Stimulated activated CD4-positive, alpha-beta T cell treated with anti-CD3 and anti-CD28 coated beads, Interleukin-4, amount 100 ng/mL, for 48 hours (primary cell): ENCODE results near the gene REPIN1.

ENCODE experiments used
- DNase-seq, 2 donors: peaks; one replicate each; pipeline ENCODE4 v3.0.0-alpha.2; 2020; ENCODE audit warnings: low read depth in 2 of 2

REPIN1 gene

GRCh38 chr7:150368096-150368883 lies at the start of gene REPIN1:
Gene REPIN1 (plus strand): TSS chr7:150368822. CDS start chr7:150369712, 890 bp downstream.
- peak; percentile 74 to 82 for DNase-seq

DNA sequence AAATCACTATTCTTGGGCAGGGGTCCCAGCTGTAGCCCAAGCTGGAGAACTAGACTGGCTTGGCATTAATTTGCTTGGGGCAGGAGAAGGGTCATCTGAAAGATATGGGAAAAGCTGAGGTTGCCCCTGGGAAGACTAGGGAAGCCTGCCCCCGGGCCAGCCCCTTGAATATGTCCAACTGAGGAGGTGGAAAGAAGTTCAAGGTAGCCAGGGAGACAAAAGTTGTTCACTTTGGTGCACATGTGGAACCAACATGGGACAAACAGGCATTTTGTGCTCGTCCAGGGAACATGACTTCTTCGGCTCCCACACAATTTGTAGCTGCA lies 46.9 kb upstream of the REPIN1 start:
- DNase-seq, result no peak

GRCh38 chr7:150322114-150322832 lies 46.3 kb upstream of the REPIN1 start:
- DNase-seq, result peak; percentile 49 to 64

GRCh38 chr7:150322833-150323681 lies 45.6 kb upstream of the REPIN1 start, which contains the start of the genes ACTR3C and LRRC61:
Gene ACTR3C (minus strand): TSS chr7:150323545. CDS start chr7:150295296, 28,249 bp downstream.
Gene LRRC61 (plus strand): TSS chr7:150323355. CDS start chr7:150336862, 13,507 bp downstream.
- DNase-seq, result peak; percentile 53 to 55

DNA sequence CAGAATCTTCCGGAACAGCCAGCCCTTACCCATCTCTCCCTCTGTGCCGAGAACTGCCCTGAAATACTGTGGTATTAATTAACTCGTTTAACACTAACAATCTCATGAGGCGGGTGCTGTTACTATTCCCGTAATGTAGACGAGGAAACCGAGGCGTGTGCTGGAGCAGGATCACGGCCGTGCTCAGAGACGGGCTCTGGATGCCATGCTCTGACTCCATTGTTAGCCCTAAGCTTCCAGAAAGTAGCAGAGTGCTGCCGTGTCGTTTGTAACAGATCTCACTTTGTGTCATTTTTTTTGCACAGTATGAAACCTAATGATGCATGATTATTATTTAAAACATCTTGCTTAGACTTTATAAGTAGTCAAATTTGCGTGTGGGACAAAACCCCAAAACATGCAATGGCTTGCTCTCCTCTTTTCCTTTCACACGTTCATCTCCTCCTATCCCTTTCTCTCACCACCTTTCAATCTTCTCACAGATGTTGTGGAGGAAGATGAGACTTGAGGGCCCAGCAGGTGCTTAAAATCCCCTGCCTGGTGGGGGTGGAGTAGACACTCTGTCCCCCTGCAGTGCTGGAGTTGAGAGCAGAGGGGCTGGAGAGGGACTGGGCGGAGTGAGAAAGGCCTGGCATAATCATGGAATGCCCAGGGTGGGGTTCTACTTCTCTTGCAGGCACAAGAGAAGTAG lies 44.8 kb upstream of the REPIN1 start:
- DNase-seq, result no peak

GRCh38 chr7:150324373-150324961 lies 44.2 kb upstream of the REPIN1 start:
- DNase-seq, result no peak

DNA sequence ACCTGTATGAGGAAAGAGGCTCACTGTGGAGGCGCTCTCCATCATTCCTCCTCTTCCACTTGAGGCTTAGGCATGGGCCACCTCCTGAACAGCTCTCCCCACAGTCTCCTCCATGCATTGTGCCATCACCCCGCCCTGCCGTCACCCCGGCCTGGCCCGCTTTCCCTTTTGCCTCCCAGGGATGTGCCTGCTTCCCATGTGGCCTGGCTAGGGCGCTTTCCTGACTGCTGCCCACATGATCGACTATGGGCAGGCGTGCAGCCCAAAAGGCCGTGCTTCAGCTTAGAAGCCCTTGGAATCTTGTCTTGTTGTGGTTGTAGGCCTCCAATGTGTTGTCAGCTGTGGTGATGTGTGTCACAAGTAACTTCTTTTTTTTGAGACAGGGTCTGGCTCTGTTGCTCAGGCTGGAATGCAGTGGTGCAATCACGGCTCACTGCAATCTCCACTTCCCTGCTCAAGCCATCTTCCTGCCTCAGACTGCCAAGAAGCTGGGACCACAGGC lies 43.5 kb upstream of the REPIN1 start:
- DNase-seq, result no peak

DNA sequence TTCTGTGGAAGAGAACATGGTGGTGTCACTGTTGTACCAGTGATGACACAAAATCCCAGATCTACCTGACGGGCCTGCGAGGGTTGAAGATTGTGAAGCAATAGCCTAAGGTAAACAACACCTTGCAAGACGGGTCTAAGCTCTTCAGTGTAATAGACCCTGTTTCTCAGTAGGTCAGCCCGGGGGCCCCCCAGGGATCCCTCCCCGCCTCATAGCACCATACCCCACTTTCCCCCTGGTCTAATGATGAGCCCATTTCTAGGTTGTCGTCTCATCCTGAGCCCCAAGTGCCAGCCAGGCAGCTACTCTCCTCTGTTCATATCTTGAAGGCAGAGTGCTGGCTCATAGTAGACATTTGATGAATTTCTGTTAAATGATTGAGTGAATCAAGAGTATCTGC lies 42.7 kb upstream of the REPIN1 start:
- DNase-seq, result no peak

DNA sequence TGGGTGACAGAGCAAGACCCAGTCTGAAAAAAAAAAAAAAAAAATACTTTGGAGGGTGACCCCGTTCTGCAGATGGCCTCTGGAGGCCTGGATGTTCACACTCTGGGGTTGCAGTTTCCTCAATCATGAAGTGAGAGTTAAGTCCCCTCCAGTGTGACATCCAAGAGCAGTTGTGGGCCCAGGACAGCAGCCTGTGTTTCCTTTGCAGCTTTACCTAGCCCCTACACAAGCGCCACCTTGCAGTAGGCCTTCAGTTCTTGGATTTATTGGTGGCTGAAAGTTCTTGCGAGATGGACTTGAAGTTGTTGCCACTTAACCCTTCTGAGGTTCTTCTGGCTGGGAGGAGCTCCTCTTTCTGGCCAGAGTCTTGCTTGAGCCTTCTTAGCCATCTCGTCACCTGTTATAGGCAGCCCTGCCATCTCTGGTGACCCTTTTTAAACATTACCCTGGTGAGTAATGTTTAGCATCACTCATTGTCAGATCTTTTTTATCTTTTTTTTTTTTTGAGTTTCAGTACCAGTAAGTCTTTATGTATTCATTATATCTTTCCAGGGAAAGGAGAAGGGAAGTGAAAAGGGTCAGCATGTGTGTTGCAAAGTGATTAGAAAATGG lies 41.9 kb upstream of the REPIN1 start:
- no peak for DNase-seq

- DNase-seq, result no peak
These were observed 41.3 kb upstream of the REPIN1 start for GRCh38 chr7:150327308-150327707.

GRCh38 chr7:150329331-150330120 lies 39.1 kb upstream of the REPIN1 start:
- no peak for DNase-seq

DNA sequence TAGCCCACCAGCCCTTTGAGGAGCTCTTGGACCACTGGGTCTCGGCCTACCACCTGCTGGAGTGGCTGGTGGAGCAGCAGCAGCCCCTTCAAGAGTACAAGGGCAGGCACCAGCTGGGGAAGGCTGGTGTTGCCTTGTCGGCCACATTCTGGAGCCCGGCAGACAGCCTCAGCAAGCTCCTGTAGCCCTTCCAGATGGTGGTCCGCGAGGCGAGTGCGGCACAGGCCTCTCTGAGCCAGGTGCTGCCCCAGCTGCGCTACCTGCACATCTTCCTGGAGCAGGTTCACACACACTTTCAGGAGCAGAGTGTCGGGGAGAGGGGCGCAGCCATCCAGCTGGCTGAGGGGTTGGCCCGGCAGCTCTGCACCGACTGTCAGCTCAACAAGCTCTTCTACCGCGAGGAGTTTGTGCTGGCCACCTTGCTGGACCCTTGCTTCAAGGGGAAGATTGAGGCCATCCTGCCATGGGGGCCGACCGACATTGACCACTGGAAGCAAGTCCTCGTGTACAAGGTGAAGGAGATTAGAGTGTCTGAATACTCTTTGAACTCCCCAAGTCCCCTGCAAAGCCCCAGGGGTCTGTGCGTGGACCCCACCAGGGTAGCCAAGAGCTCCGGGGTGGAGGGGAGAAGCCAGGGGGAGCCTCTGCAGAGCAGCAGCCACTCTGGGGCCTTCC lies 38.3 kb upstream of the REPIN1 start:
- no peak for DNase-seq

DNA sequence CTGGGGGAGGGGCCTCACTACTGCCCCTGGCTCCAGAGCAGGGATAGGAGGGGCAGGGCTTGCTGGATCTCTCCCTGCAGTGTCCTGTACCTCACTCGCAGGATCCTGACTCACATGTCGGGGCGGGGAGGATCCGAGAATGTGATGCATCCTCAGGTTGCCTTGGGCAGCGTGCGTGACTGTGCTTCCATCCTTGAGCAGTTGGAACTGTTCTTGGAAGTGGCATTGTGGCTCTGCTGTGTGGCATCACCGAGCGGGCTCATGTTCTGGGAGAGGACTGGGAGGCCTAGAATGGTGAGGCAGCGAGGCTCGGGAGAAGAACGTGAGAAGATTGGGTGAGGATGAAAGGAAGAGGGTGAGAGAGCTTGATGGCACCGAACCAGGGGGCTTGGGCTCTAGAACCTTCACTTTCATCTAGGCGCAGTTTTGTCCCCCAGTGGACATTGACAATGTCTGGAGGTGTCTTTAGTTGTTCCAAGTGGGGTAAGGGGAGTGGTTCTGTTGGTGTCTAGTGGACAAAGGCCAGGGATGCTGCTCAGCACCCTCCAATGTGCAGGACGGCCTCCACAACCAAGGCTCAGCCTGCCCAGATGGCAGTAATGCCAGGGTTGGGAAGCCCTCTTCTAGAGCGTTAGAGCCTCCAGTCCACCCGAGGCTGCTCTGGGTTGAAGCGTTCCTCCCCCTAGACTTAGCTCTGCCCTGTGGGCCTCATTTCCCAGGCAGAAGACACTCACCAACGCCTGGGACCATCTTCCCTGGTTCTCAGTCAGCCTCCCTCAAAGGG lies 35.6 kb upstream of the REPIN1 start:
- DNase-seq, result no peak

DNA sequence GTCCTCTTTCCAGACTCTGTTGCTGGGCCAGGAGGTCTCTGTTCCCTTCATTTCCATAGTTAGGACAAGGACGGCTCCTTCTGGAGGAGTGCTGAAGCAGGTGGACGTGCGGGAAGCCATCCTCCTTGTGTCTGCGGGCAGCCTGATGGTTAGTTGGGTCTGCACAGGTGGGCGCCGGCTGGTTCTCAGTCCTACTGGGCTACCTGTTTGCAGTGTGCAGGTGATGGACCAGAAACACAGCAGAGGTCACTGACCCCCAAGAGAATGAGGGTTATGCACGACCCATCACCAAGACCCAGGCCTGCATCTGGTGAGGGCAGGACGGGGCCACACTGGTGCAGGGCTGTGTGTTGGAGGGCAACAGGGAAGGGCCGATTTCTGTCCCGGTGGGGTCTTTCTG lies 35.0 kb upstream of the REPIN1 start:
- DNase-seq, result no peak

GRCh38 chr7:150334108-150334507 lies 34.5 kb upstream of the REPIN1 start:
- DNase-seq, result no peak

DNA sequence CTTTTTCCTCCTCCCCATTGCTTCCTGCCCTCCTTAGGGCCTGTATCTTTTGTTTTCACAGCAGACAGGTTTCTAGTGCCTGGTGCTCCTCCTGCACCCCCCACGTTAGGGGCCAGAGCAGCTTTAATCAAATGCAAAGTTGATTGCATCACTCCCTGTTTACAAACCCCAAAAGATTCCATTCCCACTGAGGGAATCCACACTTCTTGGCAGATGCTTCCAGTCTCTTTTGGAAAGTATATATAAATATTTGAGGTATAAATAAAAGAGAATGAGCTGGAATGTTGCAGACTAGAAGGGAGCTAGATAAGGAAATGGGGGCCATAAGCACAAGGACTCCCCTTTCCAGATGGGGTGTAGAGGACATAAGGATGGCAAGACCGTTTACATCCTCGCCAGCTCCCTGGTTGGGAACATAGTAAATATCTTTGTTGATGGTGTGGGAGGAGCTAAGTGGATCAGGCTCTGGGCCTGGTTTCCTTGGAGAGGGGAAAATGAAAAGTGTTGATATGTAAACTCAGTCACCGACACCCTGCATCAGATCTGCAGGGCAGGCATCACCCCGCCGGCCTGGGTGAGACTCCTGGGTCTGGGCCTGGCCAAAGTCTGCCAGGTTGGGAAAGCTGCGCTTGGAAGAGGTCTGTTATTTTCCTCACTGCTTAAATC lies 33.4 kb upstream of the REPIN1 start:
- no peak for DNase-seq

- no peak for DNase-seq
These were observed 32.9 kb upstream of the REPIN1 start for GRCh38 chr7:150335774-150336112.

DNA sequence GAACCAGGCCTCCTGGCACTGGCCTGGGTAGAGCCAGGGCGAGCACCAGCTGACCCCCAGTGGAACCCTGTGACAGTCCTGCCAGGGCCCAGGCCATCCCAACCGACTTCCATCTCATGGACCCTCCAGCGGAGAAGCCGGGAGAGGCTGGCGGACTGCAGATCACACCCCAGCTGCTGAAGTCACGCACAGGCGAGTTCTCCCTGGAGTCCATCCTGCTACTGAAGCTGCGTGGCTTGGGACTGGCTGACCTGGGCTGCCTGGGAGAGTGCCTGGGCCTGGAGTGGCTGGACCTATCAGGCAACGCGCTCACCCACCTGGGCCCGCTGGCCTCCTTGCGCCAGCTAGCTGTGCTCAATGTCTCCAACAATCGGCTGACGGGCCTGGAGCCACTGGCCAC lies 31.9 kb upstream of the REPIN1 start:
- DNase-seq, result no peak
